HG02623 (cell line): ENCODE results near the gene APOBEC3B.
A peak's percentile ranks its signal among the peaks of the same experiment; 100 is the strongest.
"Not testable (repeated sequence)": the region's sequence is repeated elsewhere in the genome, so short reads cannot be mapped to it uniquely, and the experiment has no call there.

ENCODE experiments used
- ATAC-seq: cut with Tn5 transposase; IDR thresholded peaks from one replicate; pipeline ENCODE4 v1.9.1; 2021; ENCODE audit warnings: moderate library complexity; ENCODE audit not compliant: unreplicated experiment

APOBEC3B gene

DNA sequence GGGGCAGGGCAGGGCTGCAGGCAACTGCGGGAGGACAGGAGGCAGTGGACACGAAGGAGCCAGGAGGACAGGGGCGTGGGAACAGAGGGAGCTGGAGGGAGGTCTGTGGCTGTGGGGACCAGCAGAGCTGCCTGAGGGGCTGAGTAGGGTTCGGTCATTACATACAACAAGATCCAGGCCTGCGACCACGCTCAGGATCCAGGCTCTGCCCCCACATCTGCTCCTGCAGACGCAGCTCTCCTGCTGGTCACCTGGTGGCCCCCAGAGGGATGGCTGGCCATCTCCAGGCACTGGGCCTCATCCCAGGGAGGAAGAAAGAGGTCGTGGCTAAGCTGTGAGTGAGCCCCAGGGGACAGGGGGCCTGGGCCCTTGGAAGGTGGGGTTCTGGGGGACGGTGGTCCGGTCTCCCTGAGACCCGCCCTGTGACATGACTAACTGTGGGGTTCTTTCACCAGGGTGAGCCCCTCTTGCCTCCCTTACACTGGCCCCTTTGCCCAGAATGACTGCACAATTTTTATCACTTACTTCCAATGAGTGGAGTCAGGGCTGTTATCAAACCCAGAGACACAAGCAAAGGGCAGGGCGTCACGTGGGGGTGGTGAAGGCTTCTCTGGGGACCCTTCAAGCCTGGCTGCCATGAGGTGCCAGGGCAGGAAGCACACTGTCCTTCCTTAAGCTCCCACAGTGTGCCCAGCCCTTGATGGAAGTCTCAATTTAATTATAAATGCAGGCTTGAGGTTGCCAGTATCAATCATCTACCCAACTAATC lies 31.4 kb upstream of the APOBEC3B start:
- no peak for ATAC-seq

DNA sequence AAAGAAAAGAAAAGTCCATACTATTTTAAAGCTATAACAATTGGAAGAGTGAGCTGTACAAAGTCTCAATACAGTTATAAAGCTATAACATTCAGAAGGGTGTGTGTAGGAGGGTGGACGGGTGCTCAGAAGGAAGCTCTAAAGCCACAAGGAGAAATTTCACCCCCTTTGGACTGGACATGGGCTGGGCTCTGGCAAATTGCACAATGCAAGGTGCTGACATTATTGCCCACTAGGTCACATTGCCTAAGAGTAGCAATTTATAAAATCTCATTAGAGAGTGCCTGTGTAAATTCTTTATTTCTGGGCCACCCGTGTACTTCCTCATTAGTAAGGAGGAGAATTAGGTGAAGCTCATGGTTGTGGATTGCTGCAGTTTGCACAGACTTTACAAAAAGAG lies 30.4 kb upstream of the APOBEC3B start:
- ATAC-seq: no peak

DNA sequence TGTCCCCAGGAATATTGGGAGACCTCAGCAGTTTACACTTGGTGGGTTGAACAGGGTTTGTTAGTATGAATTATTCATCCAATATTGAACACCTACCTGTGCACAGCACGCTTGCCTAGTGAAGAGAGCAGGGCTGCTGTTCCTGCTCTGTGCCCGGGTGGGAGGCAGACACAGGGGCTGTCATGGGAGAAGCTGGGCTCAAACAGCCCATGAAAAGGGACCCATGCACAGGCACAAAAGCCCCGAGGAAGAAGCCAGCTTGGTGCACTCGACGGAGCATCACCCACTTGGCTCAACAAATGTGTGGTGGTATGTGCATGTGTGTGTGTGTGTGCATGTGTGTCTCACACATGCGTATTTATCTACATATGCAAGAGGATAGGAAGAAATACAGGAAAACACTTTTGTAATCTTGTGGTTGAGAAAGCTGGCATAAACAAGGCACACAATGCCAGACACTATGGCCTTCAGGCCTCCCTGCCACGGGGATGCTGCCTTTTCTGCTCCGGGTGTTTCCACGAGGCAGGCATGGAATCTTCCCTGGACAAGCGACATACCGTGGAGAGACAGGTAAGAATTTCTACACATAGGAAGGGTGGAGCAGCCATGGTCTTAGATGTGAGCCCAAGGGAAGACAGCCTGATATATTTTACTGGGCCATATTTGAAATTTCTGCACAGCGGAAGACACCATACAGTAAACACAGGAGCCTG lies 29.7 kb upstream of the APOBEC3B start:
- no peak for ATAC-seq

DNA sequence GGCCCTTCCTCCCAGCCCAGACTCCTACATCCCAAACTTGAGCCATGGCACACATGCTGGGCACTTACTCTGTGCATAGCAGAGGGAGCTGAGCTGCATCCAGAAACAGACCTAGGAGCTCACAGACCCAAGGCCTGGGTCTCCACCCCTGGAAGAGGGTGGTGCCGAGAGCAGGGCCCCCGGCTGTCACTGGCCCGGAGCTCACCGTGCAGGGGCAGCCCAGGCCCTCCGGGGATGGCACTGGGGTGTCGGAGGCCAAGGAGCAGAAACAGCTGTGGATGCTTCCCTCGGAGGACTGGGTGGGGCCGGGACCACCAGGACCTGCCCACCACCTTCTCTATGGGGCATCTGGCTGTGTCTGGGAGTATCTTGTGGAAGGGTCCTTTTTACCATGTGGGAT lies 29.1 kb upstream of the APOBEC3B start:
- no peak for ATAC-seq

DNA sequence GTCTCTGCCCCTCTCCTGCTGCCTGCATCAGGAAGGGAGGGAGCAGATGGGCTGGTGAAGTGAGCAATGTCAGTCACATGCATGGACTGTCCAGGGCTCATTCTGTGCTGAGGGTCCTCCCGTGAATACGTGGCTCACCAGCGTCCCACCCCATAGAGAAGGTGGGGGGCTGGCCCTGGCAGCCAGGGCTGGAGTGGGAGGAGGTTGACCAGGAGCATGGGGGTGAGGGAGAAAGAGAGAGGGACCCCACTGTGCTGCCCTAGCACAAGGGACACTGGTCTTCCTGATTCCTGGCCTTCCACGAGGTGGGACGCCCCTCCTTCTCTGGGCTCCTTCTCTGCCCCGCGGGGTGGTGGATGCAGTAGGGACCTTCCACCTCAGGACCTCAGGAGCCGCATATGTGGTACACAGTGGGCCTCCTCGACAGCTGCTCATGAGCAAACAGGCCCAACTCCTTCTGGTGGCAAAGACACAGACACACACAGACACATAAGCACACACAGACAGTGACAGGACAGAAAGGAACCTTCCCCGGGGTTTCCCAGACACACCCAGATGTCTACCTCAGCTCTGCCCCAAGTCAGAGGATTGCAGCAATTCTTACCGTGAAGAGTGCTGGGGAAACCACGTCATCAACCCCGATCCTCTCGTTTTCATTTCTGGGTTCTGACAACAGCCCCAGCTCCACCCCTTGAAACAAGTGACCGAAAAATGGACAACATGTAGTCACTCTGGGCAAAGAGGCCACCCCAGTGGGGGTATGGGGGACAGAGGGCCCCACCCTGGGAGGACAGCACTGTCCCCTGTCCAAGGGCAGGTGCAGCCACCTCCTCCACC lies 28.4 kb upstream of the APOBEC3B start:
- peak; percentile 76 for ATAC-seq

DNA sequence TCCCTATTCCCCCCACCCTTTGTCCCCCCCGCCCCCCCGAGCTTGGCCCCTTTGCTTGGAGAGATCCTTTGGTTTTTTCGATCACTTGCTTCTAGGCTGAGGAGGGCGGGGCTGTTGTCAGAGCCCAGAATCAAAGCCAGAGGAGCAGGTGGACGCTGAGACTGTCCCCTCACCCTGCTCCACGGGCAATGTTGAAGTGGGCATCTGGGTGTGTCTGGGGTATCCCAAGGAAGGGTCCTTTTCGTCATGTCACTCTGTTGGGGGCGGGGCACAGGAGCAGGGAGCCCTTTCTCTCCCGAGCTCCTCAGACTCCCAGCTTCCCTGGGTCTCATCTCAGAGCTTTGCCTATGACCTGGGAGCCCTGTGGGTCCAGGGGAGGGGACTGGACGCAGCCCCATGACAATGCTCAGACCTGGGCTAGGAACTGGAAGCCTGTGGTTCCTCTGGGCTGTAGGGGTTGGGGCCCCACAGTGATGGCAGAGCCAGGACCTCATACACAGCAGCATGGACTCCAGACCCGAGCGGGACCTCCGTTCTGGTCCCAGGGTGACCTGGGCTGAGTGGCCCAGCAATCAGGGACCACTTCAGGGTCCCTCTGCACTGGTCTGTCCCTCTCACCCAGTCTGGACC lies 27.6 kb upstream of the APOBEC3B start:
- ATAC-seq: no peak

DNA sequence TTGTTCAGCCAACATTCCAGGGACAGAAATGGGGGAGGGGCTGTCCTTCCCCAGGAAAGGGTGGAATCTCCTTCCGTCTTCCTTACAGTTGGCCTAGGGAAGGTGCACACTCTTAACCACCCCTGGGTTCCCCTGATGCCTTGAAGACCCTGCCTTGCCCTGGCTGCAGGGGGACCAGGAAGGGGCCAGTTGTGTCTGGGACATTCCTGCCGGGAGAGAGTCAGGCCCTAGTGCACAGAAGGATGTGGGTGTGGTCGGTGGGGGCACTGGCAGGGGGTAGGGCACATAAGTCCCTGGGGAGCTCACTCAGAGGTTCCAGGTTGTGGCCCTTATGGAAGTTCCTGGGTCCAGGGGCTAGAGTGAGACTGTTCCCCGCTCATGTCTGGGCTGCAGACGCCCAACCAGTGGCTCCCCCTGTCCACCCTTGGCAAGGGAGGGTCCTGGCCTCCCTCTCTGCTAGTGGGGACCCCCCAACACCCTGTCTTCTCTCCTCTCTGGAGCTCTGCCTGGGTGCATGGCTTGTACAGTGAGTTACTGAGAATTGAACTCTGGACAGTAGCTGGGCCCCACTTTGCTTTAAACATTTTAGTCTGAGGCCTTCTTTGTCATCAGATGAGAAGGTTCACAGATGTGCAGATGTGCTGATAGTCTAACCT lies 26.8 kb upstream of the APOBEC3B start:
- ATAC-seq: no peak

DNA sequence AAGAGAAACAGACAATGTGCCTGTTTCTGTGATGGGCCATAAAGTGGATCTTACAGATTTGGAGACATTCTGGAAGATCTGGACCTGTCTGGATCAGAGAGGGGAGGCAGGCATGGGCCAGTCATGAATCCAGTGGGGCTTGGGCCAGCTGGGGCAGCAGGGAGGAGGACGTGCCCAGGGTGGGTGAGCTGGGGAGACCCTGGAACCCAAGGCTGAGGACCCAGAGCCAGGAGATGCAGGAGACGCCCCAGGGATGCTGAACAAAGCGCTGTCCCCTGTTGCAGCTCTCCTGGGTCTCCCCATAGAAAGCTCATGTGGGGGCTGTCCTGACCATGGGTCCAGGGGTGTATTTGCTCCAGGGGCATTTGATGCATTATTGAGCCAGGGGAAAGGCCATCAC lies 26.2 kb upstream of the APOBEC3B start:
- ATAC-seq: no peak

DNA sequence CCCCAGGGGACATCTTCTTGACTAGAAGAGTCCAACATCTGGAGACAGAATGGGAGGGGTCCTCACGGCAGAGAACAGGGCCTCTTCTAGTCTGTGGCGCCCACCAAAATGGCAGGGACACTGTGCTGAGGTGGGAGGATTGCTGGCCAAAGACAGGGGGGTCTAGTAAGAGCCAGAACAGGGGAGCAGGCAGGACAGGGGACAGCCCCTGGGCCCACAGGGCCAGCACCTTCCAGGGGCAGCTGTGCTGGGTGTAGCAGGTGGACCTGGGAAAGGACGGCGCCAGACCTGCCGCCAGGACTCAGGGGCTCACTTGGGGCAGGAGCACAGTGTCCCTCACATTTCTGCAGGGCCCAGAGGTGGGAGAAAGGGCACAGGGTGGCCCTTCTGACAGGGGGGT lies 25.6 kb upstream of the APOBEC3B start:
- ATAC-seq: no peak

DNA sequence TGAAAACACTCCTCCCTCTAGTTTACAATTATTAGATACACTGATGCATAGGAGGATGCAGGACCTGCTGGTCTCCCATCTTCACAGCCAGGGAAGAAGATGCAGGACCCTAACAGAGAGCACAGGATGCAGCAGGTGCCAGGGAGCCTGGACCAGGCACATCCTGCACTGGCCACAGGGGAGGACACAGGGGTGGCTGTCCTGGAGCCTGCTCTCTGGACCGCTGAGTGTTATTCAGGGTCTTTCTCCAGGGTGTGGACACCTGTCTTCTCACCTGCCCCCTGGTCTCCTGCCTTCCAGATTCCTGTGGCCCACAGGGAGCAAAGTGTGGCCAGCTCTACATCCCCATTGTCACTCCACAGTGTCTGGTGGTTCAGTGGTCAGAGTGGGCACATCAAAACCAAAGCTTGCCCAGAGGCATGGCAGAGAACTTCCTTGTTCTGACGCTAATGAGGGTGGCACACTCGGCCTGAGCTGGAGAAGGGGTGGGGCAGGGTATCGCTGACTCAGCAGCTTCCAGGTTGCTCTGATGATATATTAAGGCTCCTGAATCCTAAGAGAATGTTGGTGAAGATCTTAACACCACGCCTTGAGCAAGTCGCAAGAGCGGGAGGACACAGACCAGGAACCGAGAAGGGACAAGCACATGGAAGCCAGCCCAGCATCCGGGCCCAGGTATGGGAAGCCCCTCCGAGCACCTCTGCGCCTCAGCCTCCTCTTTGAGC lies 24.9 kb upstream of the APOBEC3B start, which contains the start of gene APOBEC3A:
APOBEC3A (plus strand) TSS at position 564 of the 725 bp plus-strand sequence; CDS start at position 647, 83 bp downstream.
- no peak for ATAC-seq

DNA sequence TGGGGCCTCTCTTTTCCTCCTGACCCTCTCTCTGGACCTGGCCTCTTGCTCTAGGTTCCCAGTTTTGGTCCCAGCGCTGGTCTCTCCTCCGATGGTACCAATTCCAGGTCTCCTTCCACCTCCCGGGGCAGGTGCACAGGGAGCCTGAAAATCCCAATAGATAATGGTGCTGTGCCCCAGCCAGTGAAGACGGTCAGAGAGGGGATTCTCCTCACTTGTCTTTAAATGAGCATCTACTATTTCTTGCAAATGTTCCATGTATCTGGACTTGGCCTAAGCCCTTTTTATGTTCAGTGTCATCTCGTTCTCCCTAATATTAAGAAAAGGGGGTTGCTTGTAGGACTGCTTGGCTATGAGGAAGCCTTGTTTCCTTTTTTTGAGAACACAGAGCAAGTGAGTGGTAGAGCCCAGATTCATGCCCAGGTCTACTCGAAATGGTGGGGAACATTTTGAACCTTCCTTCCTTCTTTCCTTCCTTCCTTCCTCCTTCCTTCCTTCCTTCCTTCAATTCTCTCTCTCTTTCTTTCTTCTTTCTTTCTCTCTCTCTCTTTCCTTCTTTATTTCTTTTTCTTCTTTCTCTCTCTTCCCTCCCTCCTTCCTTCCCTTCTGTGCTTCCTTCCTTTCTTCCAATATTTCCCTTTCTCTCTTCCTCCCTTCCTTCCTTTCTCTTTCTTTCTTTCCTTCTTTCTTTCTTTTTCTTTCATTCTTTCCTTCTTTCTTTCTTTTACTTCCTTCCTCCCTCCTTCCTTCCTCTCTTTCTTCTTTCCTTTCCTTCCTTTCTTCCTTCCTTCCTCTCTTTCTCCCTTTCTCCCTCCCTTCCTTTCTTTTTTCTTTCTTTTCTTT lies 24.1 kb upstream of the APOBEC3B start:
- no peak for ATAC-seq

DNA sequence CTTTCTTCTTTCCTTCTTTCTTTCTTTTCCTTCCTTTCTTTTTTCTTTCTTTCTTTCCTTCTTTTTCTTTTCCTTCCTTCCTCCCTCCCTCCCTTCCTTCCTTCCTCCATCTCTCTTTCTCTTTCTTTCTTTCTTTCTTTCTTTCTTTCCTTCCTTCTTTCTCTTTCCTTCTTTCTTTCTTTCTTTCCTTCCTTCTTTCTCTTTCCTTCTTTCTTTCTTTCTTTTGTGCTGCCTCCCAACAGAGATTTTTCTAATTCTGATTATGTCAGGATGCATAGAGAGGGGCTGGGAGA lies 23.6 kb upstream of the APOBEC3B start:
- ATAC-seq: not testable (repeated sequence)

DNA sequence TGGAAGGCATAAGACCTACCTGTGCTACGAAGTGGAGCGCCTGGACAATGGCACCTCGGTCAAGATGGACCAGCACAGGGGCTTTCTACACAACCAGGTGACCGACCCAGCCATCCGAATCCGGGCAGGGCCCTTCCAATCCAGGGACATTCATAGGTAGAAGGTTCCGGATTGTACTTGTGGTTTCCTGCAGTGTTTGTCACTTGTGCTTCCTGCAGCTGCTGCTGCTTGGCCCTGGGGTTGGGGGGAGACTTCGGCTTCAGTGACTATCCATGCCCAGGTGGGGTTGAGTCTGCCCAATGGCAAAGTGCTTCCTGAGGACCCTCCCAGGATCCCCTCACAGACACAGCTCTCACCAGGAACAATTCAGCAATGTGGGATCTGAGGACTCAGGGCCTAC lies 22.6 kb upstream of the APOBEC3B start:
- ATAC-seq: no peak

DNA sequence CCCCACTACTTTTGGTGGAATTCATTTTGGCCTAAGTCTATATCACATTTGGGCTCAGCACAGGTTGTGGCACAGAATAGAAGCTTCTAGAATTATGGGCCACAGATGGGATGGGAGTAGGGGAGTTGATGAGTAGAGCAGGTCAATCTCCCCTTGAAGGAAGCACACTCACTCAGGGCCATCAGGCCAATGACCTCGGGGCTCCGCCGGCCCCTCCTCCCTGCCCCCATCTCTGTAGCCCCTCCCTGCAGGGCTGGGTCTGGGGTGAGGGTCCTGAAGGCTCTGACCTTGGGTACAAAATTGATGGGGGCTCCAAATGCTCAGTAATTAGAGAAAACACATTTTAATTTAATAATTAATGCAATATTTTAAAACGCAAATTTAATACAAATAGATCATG lies 21.5 kb upstream of the APOBEC3B start:
- not testable (repeated sequence) for ATAC-seq

DNA sequence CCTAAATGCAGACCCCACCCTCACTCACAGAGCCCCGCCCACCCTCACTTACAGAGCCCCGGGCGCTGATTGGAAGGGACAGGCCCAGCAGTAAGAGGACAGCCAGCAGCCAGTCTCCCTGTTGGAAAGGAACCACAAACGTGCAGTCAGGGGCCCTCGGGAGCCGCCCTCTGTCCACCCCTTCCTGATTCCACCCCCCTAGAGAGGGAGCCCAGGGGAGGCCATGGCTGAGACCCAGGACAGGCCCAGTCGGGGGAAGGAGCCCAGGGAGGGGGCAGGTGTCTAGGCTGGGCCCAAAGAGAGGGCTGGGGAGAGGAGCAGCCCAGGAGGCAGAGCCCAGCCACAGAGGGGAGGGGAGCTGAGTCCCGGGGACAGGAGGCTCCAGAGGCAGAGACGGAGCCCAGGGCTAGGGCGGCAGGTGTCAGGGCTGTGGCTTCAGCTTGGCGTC lies 18.8 kb upstream of the APOBEC3B start:
- ATAC-seq: not testable (repeated sequence)

DNA sequence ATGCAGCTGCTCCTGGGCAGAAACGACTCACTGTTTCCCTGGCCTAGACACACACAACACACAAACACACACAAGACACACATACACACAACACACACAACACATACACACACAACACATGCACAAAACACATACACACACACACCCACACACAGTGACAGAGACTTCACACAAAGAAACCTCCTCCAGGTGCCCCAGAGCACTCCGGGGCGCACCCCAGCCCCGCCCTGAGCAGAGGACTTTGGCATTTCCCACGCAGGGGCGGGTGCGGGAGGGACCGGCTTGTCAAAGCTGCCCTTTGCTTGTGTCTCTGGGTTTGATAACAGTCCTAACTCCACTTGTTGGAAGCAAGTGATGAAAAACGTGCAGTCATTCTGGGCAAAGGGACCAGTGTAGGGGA lies 18.3 kb upstream of the APOBEC3B start:
- ATAC-seq: no peak

DNA sequence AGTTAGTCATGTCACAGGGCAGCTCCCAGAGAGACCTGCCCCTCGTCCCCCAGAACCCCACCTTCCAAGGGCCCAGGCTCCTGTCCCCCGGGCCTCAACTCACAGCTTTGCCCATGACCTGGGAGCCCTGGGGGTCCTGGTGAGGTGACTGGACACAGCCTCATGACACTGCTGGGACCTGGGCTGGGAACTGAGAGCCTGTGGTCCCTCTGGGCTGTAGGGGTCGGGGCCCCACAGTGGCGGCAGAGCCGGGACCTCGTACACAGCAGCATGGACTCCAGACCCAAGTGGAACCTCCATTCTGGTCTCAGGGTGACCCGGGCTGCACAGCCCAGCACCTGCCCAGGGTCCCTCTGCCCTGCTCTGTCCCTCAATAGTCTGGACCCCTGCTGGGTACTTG lies 17.8 kb upstream of the APOBEC3B start:
- no peak for ATAC-seq

DNA sequence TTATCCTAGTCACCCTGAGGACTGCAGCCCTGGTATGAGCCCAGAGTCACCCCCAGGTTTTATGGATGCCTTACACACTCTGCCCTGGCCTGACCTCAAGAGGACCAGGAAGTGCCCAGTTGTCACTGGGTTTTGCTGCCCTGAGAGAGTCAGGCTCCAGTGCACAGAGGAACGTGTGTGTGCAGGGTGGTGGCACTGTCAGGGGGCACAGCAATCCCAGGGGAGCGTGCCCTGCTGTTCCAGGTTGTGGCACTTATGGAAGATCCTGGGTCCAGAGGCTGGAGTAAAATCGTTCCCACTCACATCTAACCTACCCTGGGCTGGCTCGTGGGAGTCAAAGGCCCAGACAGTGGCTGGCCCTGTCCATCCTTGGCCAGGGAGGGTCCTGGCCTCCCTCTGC lies 17.2 kb upstream of the APOBEC3B start:
- no peak for ATAC-seq
